ENCODE measurements around the gene PDXK. TPM values are rescaled to one million over a fixed set of nuclear protein-coding genes. Genes with fewer than 3 reads are reported as not detected.
"Not testable (repeated sequence)": the region's sequence is repeated elsewhere in the genome, so short reads cannot be mapped to it uniquely, and the experiment has no call there.

The PDXK gene
- total RNA-seq, 1 experiment from 2014 or later: 149 TPM

GRCh38 chr21:43697758-43698643 lies 20.9 kb upstream of the PDXK start:
- no peak for DNase-seq (ENCODE audit: low read depth)

- not testable (repeated sequence) for DNase-seq (ENCODE audit: low read depth)
Observed at GRCh38 chr21:43699492-43699777, 19.5 kb upstream of the PDXK start.

DNA sequence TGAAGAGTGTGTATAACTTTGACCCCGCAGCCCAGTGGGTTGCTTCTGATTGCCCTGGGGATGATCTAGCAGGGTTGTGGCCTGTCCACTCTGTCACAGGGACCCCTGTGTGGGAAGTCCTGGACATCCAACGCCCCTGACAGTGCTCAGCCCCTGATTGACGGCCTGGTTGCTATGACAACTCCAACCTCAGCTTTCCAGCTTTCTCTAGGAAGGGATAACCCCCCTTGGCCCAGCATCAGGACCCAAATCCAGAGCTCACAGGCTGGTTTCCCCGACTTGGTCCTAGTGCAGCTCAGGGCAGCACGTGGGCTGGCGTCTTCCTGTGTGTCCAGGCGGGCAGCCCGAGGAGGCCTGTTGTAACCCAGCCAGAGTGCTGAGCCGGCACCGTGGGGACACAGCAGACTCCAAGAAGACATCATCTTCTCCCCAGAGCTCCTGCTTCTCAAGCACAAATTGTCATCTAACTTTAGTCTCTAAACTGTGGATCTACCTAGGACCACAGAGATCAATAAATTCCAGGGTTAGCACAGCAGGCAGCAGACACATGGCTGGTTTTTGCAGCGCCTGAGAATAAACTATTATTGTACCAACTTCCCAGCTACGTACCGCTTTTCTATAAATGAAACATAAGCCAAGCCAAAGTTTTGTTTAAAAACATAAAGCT lies 18.9 kb upstream of the PDXK start:
- DNase-seq (ENCODE audit: low read depth): no peak

- no peak for DNase-seq (ENCODE audit: low read depth)
Observed at GRCh38 chr21:43701936-43702784, 16.8 kb upstream of the PDXK start.

DNA sequence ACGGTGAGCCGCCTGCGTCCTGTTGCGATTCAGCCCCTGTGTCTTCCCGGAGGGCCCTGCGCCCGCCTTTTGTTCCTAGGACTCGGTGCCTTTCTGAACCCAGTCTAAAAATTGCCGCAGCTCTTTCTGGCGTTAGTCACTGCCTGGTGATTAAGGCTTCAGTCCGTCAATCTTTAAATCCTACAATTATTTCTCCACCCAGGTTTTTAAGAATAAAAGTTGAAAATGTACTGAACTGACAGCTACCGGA lies 16.2 kb upstream of the PDXK start:
- peak; percentile 49 for DNase-seq (ENCODE audit: low read depth)

DNA sequence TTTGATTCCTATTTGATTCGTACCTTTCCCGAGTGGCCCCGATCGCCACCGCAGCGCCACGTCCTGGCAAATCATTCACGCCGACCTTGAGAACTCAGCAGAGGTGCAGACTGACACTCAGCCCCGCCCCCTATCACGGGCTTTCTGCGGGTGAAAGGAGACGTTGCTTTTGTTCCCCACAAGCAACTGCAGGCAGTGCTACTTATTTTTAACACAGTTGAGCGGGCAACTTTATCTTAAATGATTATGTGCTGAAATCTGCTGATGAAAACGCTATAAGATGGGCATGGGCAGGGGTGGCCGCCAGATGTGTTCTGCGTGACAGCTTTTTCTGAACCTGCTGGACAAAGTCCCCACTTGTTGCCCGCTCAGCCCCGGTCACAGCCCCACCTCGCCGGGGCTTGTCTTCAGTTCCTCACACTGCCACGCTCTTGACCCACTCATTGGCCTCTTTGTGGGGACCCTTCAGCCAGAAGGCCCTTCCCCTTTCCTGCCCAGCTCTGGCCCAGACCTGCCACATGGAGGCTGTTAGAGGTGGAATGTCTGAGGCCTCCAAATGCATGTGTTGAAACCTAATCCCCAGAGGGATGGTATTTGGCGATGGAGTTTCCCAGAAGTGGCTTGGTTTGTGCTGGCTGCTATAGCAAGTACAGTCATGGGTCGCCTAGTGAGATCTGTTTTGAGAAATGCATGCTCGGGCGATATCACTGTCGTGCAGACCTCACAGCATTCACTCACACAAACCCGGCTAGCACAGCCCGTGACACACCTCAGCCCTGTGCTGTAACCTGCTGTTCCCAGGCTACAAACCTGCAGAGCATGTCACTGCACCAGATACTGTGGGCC lies 15.7 kb upstream of the PDXK start:
- peak; percentile 23 for DNase-seq (ENCODE audit: low read depth)

DNA sequence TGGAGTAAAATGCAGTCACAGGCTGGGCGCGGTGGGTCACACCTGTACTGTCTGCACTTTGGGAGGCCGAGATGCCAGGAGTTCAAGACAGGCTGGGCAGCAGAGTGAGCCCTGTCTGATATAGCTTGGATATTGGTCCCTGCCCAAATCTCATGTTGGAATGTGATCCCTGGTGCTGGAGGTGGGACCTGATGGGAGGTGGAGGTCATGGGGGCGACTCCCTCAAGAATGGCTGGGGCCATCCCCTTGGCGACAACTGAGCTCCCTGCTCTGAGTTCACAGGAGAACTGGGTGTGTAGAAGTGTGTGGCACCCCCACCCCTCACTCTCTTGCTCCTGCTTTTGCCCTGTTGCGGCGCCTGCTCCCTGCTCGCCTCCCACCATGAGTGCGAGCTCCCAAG lies 11.5 kb upstream of the PDXK start:
- DNase-seq (ENCODE audit: low read depth): no peak

DNA sequence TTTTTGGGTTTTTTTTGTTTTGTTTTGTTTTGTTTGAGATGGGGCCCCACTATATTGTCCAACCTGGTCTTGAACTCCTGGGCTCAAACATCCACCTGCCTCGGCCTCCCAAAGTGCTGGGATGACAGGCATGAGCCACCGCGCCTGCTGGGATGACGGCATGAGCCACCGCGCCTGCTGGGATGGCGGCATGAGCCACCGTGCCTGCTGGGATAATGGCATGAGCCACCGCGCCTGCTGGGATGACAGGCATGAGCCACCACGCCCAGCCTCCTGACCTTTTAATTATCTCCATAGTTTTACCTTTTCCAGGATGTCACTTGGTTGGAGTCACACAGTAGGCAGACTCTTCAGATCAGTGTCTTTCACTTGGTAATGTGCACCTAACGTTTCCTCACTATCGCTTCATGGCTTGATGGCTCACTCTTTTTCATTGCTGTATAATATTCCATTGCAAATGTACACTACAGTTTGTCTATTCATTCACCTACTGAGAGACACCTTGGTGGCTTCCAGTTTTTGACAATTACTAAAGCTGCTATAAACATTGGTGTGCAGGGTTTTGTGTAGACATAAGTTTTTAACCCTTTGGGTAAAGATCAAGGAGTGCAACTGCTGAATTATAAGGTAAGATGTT lies 10.1 kb upstream of the PDXK start:
- DNase-seq (ENCODE audit: low read depth): no peak

DNA sequence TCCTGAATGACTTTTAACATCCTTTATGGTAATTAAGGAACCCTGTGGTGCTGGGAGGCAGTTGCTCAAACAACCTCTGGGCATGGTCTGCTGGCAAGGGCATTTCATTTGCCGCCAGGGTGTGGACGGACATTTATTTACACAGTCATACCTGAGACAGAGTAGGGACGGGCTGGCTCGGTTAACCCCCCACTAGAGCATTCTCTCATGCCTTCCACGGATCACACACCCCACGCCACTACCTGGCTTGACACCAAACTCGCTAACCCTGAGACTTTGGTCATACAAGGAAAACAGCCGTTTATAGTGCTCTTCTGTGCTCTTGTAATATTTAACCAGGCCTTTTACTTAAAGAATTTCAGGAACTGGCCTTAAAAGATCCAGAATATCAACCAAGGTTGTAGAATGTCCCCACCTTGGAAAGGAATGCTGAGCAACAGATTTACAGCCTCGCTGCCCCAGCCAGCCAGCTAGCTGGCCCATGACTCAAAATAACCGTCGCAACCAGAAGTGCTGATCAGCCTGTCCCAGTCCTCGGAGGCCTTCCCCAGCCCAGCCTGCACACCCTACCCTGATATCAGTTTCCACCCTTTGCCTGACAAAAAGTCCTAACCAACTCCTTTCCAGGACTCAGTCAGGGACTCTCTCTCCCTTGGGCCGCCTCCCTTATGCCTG lies 6.5 kb upstream of the PDXK start:
- DNase-seq (ENCODE audit: low read depth): peak; percentile 89

GRCh38 chr21:43713123-43713522 lies 5.8 kb upstream of the PDXK start:
- not testable (repeated sequence) for DNase-seq (ENCODE audit: low read depth)

- peak; percentile 78 for DNase-seq (ENCODE audit: low read depth)
Observed at GRCh38 chr21:43716376-43717165, 2.4 kb upstream of the PDXK start.

DNA sequence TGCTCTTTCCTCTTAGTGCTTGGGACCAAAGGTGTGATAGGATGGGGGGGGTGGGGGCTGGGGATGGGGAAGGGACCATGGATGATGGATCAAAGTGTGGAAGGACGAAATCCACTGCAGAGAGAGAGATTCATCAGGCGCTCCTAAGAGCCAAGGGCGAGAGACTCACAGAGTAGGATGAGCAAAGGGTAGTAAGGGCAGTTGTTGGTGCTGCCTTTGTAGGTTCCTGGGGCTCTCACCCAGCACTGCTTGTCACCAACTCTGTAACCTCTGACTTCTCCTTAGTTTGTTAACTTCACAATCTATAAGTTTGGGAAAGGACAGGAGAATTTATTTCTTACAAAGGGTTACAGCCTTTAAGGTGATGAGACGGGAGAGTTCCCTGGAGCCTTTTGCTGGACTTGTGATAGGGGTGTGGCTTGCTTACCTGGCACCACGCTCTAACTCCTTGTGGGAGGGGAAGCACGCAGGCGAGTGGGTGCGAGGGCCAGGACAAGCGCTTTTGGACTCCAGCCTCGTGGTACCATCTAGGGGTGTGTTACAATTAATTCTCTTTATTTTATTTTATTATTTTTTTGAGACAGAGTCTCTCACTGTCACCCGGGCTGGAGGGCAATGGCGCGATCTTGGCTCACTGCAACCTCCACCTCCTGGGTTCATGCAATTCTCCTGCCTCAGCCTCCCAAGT lies 1.6 kb upstream of the PDXK start:
- DNase-seq (ENCODE audit: low read depth): no peak

DNA sequence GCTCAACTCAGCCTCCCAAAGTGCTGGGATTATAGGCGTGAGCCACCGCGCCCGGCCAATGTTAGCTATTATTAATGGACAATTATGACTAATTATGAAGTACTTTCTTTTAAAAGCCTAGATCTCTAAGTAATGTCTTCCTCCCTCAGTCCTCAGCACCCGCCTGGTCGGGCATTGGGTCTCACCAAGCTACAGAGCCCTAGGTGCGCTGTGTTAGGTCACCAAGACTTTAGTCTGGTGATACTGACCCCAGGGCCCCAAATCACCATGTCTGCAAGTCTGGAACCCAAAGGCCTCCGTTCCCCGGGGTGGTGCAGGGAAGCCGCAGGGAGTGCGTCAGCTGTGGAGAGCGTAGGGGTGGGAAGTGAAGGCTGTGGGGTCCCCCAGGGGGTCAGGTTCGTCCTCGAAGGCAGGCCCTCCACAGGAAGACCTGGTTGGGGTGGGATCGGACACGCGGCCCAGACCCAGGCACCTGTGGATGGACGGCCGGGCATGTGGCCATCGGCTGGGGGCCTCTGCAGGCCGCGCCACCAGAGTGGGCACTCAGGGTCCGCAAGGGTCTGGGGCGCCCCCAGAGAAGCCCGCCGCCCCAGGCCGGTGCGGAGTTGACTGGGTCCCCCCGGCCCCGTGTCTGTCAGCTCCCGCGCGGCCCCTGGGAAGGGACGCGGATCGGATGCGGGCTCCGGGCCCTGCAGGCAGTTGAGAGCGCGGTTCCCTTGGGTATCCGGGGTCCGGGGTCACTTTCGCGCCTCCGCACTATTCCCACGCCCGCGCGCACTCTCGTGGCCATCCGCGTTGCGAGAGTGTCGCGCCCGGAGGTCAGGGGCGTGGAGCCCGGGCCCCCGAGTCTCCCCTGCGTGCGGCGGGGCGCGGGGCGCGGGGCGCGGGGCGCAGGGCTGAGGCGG lies 710 bp upstream of the PDXK start:
- DNase-seq (ENCODE audit: low read depth): no peak

GRCh38 chr21:43719748-43720538 lies 1.0 kb downstream of the PDXK start:
- no peak for DNase-seq (ENCODE audit: low read depth)

DNA sequence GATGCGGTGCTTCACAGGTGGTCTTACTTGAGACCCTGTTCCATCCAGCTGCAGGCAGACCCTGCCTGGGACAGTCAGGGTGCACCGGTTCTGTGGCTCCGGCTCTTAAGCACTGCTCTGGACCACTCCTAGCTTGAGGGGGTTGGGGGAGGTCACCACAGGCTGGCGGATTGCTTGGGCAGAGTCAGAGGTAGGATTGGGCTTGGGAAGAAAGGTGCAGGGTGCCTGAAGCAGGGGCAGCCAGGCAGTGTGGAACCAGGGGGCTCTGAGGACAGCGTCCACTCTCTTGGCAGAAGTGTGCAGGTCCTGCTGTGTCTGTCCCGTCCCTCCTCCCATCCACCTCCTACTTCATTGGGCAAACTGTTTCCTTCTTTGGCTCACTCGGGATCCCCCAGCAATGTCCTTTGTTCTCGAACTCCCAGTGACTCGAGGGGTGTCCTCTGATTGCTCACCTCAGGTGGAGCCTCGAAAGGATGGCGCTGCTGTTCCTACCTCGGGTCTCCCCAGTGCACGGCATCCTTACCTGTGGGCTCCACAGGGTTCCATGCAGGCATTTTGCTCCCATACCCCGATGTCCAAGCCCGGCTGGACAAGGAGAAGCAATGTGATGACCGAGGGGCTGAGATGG lies 1.7 kb downstream of the PDXK start:
- DNase-seq (ENCODE audit: low read depth): no peak

DNA sequence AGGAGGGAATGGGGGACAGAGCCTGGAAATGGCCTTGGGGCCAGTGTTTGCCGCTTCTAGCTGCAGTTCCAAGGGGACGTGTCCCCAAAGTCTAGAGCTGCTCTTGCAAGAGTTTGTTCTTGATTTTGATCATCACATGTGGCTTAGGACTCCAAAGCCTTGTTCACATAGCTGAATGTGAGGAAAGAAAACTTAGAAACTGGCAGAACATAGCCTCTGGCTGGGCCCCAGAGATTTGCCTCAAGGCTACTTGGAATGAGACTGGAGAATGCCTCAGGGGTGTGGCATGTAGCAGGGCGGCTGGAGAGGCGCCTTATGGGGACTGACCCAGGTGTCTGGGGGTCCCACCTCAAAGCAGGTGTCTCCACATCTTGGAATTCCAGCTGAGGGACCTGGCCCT lies 2.3 kb downstream of the PDXK start:
- no peak for DNase-seq (ENCODE audit: low read depth)

- DNase-seq (ENCODE audit: low read depth): no peak
Observed at GRCh38 chr21:43721939-43722338, 3.0 kb downstream of the PDXK start.
